ENCODE measurements around the gene HMX1.

HMX1 gene

DNA sequence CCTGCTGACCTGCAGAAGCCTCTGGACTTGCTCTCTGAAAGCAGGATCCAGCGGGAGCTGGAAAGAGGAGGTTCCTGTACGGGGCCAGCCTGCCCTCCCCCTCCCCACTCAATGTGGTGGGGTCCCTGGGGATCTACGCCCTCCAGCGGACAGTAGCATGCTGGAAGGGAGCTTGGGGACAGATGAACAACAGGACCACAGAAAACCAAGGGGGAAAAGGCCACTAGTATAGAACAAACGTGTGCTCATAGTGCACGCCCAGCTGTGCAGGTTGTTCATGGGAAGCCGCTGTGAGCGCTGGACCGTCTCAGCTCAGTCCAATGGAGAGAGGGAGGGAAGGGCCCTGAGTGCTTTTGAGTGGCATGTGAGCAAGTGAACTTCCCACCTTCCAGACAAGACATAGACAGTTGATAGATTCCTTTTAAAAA is 15.8 kb downstream of the HMX1 start:
- no peak for DNase-seq (ENCODE audit: low read depth)

DNA sequence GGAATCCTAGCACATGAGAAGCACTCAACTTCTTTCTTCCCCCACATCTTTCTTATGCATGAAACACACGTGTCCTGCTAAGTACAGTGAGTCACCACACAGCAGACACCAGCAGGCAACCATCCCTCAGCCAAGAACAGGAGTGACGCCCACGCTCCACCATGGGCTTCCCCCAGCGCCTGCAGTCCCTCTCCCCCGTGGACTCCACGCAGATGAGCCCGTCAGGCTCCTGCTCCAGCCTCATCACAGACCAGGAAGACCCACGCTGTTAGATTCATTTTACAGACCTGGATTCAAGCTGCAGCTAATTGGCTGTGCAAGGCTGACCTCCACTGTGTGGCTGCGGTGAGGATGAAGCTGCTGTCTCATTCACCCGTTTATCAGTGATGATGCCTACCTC is 16.7 kb downstream of the HMX1 start:
- no peak for DNase-seq (ENCODE audit: low read depth)

GRCh38 chr4:8854016-8854415 is 17.6 kb downstream of the HMX1 start:
- no peak for DNase-seq (ENCODE audit: low read depth)

- DNase-seq (ENCODE audit: low read depth): no peak
These were observed 18.4 kb downstream of the HMX1 start for GRCh38 chr4:8853249-8853648.

- DNase-seq (ENCODE audit: low read depth): no peak
These were observed 19.4 kb downstream of the HMX1 start for GRCh38 chr4:8852118-8852704.

GRCh38 chr4:8851321-8852117 is 20.1 kb downstream of the HMX1 start:
- DNase-seq (ENCODE audit: low read depth): no peak

- no peak for DNase-seq (ENCODE audit: low read depth)
These were observed 20.8 kb downstream of the HMX1 start for GRCh38 chr4:8850830-8851188.

DNA sequence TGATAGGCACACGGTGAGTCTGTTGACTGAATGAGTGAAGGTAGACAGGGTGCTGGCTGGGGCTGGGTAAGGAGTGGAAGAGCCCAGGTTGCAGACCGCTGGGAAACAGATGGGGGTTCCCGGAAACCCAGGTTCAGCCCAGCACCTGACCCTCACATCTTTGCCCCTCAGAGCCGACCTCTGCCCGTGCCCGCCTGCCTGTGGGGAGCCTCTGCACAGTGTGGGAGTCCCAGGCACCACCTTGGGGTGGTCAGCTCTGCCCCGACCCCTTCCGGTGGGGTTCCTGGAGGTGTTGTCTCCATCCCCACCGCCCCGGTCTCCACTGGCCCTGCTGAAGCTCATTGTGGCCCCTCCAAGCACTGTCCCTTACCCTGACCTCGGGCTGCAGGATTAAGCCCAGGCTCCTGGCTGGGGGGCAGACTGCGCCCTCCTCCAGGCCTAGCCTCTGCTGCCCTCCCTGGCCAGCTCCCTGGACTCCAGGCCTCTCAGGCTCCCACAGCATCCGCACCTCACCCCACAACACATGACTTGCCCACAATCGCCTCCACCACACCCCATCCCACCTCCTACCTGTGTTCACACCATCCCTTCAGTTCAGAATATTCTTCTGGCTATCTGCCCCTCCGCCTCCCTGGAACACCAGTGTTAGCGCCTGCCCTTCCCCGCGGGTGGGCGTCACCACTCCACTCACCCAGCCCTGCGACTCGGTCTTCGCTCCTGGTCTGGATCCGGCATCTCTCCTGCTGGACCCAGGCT is 21.4 kb downstream of the HMX1 start:
- DNase-seq (ENCODE audit: low read depth): no peak

GRCh38 chr4:8849266-8850073 is 22.2 kb downstream of the HMX1 start:
- no peak for DNase-seq (ENCODE audit: low read depth)

- no peak for DNase-seq (ENCODE audit: low read depth)
These were observed 23.0 kb downstream of the HMX1 start for GRCh38 chr4:8848507-8849265.

GRCh38 chr4:8847764-8848163 is 23.9 kb downstream of the HMX1 start:
- DNase-seq (ENCODE audit: low read depth): no peak

- DNase-seq (ENCODE audit: low read depth): no peak
These were observed 24.3 kb downstream of the HMX1 start for GRCh38 chr4:8847331-8847730.

DNA sequence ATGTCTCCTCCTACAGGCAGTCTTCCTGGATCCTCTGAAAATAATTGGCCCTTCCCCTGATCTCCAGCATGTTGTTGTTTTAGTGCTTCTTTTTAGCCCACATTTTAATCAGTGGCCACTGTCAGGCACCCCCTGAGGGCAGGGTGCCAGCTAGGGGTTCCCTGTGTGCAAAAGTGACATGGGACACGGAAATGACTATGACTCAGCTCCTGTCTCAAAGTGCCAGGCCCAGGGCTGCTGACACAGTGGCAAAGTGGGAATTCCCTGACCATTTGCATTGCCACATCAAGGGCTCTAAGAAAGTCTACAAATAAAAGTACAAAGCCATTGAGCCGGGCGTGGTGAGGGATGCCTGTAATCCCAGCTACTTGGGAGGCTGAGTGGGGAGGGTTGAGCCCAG is 24.8 kb downstream of the HMX1 start:
- no peak for DNase-seq (ENCODE audit: low read depth)

DNA sequence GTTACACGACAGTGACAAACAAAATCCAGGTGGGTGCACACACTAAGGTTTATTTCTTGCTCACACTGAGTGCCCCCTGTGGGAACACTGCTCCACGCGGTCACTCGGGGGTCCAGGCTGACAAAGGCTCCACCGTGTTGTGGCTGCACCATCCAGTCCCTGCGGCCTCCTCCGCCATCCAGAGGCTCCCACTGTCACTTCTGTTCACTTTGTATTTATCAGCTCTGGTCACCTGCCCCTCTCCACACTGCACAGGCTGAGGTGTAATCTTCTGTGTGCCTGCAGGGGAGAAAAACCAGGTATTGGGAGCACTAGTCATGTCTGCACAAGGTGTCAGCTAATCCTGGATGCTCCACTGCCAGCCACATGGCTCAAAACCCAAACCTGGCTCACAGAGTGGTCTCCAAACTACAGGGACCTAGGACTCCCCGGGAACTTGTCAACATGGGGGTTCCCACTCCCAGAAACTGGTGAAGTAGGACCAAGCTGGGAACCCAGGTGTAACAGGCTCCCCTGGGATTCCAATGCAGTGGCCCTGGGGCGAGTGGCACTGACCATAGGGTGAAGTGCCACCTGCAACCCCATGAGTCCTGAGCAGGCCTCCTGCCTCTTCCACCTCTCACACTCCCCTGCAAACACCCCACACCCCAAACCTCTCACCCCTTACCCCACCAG is 25.5 kb downstream of the HMX1 start:
- DNase-seq (ENCODE audit: low read depth): no peak

DNA sequence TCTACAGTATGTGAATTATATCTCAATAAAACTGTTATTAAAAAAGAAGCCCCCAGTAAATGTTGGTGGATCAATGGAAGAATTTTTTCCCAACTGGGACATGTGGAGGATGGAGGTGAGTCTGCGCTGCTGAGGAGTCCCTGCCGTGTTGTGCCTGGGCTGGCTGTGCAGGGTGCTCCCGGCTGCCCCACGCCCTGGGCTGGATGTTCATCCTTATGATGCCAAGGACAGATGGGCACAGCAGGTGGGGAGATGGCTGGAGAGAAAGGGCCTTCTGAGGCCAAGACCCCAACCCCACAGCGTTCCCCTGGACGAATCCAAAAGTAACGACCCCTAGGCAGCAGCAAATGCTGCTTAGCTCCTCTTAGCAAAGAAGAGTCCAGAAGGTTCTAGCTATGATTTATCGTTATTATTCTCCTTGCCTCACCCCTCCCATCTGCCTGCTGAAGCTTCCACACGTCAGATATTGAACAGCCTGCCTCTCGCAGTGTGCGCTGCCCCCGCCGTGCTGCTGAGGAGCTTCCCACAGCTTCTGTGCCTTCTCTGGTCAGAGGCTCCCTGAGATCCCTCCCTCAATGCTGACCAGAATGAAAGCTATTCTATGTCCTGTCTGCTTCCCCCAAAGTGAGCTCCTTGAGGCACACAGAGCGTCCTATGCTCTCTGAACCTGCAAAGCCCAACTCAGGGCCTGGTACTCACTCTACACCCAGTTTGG is 26.5 kb downstream of the HMX1 start:
- DNase-seq (ENCODE audit: low read depth): no peak

DNA sequence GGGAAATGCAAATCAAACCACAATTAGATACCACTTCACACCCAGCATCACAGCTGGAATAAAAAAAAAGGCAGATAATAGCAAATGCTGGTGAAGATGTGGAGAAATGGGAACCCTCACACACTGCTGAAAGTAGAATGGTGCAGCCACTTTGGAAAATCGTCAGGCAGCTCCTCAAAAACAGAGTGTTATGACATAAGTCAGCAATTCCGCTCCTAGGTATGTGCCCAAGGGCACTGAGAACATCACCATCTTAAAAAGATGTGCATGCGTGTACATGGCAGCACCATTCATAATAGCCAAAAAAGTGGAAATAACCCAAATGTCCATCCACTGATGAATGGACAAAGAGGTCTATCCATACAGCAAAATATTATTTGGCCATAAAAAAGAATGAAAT is 28.0 kb downstream of the HMX1 start:
- no peak for DNase-seq (ENCODE audit: low read depth)

DNA sequence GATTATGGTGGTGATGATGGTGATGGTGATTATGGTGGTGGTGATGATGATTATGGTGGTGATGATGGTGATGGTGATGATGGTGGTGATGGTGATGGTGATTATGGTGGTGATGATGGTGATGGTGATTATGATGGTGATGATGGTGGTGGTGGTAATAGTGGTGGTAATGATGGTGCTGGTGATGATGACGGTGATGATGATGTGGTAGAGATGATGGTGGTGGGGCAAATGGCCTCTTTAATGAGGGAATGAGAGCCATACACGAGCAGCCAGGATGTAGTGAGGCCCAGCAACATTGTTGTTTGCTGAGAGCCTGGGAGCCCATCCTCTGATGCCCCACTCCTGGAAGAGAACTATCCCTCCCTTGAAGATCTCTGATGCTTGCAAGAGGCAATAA is 29.0 kb downstream of the HMX1 start:
- DNase-seq (ENCODE audit: low read depth): no peak

DNA sequence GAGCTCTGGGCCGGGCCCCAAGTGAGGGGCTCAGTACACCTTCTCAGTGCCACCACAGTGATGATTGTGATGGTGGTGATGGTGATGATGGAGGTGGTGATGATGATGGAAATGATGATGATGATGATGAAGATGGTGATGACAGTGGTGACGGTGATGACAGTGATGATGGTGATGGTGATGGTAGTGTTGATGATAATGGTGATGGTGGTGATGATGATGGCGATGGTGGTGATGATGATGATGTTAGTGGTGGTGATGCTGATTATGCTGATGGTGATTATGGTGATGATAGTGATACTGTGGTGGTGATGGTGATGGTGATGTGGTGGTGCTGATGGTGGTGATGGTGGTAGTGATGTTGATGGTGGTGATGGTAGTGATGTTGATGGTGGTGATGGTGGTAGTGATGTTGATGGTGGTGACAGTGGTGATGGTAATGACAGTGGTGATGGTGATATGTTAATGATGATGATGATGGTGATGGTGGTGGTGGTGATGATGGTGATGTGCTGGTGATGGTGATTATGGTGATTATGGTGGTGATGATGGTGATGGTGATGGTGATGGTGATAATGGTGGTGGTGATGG is 29.9 kb downstream of the HMX1 start:
- DNase-seq (ENCODE audit: low read depth): no peak

DNA sequence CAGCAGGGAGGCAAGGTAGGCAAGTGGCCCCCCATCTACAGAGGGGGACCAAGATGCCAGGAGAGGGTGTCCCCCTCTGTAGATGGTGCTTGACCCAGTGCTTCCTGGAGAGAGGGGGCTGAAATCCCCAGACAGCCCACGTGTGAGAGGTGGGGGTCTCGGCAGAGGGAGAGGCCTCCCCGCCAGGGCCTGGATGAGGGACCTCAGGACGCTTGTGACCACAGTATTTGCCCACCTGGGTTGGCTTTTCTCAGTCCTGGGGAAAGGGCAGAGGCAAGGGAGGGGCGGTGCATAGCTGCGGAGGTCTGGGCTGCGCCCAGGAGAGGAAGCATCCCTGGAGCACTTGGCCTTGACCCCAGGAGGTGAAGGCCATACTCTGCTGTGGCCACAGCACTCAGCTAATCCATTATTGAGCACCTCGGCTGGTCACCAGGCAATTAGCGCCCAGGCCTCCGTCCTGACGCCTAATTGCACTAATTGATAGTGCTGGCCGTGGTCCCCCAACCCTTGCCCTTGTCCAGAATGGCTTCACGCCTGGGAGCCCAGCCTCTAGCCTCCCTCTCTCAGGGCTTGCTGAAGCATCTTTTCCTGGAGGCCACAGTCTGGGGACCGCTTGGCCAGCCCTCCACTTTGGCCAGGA is 30.7 kb downstream of the HMX1 start:
- no peak for DNase-seq (ENCODE audit: low read depth)
